ENCODE measurements around the gene FBXO41. TPM values are rescaled to one million over a fixed set of nuclear protein-coding genes. Genes with fewer than 3 reads are reported as not detected.
A peak's percentile ranks its signal among the peaks of the same experiment; 100 is the strongest.

Gene FBXO41
- total and polyA plus RNA-seq, 9 of the 15 experiments (the other 6 are each of a cell fraction or from before 2014, with no cell fraction given): 0.21 to 8.2 (median 3.5) TPM

DNA sequence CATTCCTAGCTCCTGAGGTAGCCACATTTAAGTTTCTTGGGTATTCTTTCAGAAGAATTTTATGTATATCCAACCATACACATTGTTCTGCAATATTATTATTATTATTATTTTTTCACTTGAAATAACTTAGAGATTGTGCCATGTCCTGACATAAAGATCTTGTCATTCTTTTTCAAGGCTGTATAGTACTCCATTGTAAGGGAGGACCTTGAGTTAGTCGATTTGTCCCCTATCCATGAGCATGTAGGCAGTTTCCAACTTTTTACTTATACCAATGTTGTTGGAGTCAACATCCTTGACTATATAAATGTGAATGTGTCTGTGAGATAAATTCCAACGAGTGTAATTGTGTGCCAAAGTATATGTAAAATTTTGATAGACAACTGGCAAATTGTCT lies 10.0 kb upstream of the FBXO41 start:
- Histone ChIP-seq H4K20me1 (replicated peaks; ENCODE audit: control insufficient read depth, insufficient read depth, low read length) (peaks cover 3% of the 10 kb centered on the region; the same call in 1 of the 2 replicates), H3K27me3 (ENCODE audit: control insufficient read depth in 2 of 2, insufficient read depth in 2 of 2, low read length in 2 of 2) (peaks cover 5 to 41% of the 10 kb centered on the region in 2 experiments; a peak in 4 of 5 replicates), H3K79me2 (ENCODE audit: control insufficient read depth, insufficient read depth, low read length) (no peaks in the 10 kb centered on the region), H3K36me3 (ENCODE audit: control insufficient read depth, insufficient read depth, low read length) (no peaks in the 10 kb centered on the region), H2AFZ (ENCODE audit: low read depth, low read length) (no peak overlapping the region), H3K4me1 (replicated peaks in 1 of 2; ENCODE audit: control insufficient read depth in 2 of 2, insufficient read depth in 2 of 2, low read length in 2 of 2) (peaks cover 0 to 28% of the 10 kb centered on the region in 2 experiments; a peak in 2 of 5 replicates), H3K9me1 (ENCODE audit: control insufficient read depth, insufficient read depth, low read length) (peaks cover 2% of the 10 kb centered on the region), H3K9me3 (replicated peaks; ENCODE audit: control insufficient read depth, insufficient read depth, low read depth, low read length) (no peaks in the 10 kb centered on the region), H3K9ac (ENCODE audit: insufficient read depth in 1 of 2, low read depth in 2 of 2, low read length in 2 of 2) (no peak overlapping the region), H3K4me2 (ENCODE audit: insufficient read depth, low read length) (no peak overlapping the region), H3K4me3 (no peak overlapping the region), H3K27ac (ENCODE audit: extremely low read depth, low read depth, low read length) (no peak overlapping the region)
- WGBS (ENCODE audit: insufficient coverage, low coverage, missing lambda C conversion rate): 0% methylated on average over 2 of the region's 2 CpGs
- no peak for FAIRE-seq
- DNase-seq (ENCODE audit: extremely low read depth in 1 of 4, low spot score in 3 of 4): no peak
- no peak for ATAC-seq
- BruUV-seq (replicated peaks): no TSS peak
- intact Hi-C loops (cut with micrococcal nuclease): no loop called here
- POLR2A ChIA-PET: interaction anchor here (0.7 kb wide), 1 partner anchor 27 kb away, joined by 3 read pairs; no protein-coding TSS in a partner anchor
- TF ChIP-seq, protein P1, sequence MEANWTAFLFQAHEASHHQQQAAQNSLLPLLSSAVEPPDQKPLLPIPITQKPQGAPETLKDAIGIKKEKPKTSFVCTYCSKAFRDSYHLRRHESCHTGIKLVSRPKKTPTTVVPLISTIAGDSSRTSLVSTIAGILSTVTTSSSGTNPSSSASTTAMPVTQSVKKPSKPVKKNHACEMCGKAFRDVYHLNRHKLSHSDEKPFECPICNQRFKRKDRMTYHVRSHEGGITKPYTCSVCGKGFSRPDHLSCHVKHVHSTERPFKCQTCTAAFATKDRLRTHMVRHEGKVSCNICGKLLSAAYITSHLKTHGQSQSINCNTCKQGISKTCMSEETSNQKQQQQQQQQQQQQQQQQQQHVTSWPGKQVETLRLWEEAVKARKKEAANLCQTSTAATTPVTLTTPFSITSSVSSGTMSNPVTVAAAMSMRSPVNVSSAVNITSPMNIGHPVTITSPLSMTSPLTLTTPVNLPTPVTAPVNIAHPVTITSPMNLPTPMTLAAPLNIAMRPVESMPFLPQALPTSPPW (CRISPR knock-in tag; IDR thresholded peaks at IDR 0.05): no peak
- TF ChIP-seq CREBBP (IDR thresholded peaks at IDR 0.05; ENCODE audit: low read depth, low read length): no peak
- peak; percentile 77 for TF ChIP-seq RBM25 (IDR thresholded peaks at IDR 0.05; ENCODE audit: low read depth, low read length, severe bottlenecking)
- 0 out of 2 replicates have a peak, but pooled peaks have one; percentile 12 for TF ChIP-seq BCOR (IDR thresholded peaks at IDR 0.05)
- TF ChIP-seq, protein P2, sequence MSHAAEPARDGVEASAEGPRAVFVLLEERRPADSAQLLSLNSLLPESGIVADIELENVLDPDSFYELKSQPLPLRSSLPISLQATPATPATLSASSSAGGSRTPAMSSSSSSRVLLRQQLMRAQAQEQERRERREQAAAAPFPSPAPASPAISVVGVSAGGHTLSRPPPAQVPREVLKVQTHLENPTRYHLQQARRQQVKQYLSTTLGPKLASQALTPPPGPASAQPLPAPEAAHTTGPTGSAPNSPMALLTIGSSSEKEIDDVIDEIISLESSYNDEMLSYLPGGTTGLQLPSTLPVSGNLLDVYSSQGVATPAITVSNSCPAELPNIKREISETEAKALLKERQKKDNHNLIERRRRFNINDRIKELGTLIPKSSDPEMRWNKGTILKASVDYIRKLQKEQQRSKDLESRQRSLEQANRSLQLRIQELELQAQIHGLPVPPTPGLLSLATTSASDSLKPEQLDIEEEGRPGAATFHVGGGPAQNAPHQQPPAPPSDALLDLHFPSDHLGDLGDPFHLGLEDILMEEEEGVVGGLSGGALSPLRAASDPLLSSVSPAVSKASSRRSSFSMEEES (CRISPR knock-in tag; IDR thresholded peaks at IDR 0.05): no peak
- TF ChIP-seq ZNF146 (CRISPR knock-in tag; IDR thresholded peaks at IDR 0.05; ENCODE audit: unreplicated experiment): peak; percentile 98
- TF ChIP-seq, protein P3, sequence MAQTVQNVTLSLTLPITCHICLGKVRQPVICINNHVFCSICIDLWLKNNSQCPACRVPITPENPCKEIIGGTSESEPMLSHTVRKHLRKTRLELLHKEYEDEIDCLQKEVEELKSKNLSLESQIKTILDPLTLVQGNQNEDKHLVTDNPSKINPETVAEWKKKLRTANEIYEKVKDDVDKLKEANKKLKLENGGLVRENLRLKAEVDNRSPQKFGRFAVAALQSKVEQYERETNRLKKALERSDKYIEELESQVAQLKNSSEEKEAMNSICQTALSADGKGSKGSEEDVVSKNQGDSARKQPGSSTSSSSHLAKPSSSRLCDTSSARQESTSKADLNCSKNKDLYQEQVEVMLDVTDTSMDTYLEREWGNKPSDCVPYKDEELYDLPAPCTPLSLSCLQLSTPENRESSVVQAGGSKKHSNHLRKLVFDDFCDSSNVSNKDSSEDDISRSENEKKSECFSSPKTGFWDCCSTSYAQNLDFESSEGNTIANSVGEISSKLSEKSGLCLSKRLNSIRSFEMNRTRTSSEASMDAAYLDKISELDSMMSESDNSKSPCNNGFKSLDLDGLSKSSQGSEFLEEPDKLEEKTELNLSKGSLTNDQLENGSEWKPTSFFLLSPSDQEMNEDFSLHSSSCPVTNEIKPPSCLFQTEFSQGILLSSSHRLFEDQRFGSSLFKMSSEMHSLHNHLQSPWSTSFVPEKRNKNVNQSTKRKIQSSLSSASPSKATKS (CRISPR knock-in tag; IDR thresholded peaks at IDR 0.05): no peak
- in situ Hi-C loops (cut with MboI): no loop called here
- CTCF ChIA-PET (ENCODE audit: low intra/inter-chr PET ratio): no interaction called here
